GM18907 (cell line): ENCODE data around the gene CLIC2.
"Not testable (repeated sequence)": the region's sequence is repeated elsewhere in the genome, so short reads cannot be mapped to it uniquely, and the experiment has no call there.

Source experiments
- ATAC-seq: cut with Tn5 transposase; IDR thresholded peaks from one replicate; pipeline ENCODE4 v1.9.1; 2021; ENCODE audit warnings: mild to moderate bottlenecking, moderate library complexity; ENCODE audit not compliant: unreplicated experiment

The CLIC2 gene

GRCh38 chrX:155334486-155335336 is at the start of gene CLIC2:
Gene CLIC2 (minus strand): TSS chrX:155334614. CDS start chrX:155334427, 187 bp downstream.
- peak; percentile 51 for ATAC-seq

- ATAC-seq = peak; percentile 54
Measured at GRCh38 chrX:155382529-155382967, 48.1 kb upstream of the CLIC2 start.

DNA sequence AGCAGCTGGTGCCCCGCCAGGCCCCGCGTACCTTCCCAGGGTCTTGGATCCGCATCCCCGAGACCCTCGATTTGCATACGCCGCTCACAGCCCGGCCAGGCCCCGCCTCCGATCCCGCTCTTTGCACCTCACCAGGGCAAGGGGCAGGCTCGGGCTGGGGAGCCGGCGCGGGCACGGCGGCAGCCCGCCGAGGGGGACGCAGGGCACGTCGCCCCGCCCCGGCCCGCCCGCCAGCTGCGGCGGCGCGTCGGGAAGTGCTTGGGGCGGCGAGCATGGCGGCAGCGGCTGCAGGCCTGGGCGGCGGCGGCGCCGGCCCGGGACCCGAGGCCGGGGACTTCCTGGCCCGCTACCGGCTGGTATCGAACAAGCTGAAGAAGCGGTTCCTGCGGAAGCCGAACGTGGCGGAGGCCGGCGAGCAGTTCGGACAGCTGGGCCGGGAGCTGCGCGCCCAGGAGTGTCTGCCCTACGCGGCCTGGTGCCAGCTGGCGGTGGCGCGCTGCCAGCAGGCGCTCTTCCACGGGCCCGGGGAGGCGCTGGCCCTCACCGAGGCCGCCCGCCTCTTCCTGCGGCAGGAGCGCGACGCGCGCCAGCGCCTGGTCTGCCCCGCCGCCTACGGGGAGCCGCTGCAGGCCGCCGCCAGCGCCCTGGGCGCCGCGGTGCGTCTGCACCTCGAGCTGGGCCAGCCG is 47.6 kb upstream of the CLIC2 start, which contains the start of gene F8A2:
Gene F8A2, plus strand, starts transcription at position 253 of the 686 bp plus-strand sequence. Its CDS starts 20 bp downstream, at position 273.
- ATAC-seq = peak; percentile 81

GRCh38 chrX:155379802-155380201 is 45.4 kb upstream of the CLIC2 start:
- ATAC-seq = not testable (repeated sequence)

GRCh38 chrX:155373777-155374458 is 39.5 kb upstream of the CLIC2 start:
- ATAC-seq = peak; percentile 76

GRCh38 chrX:155363712-155364111 is 29.3 kb upstream of the CLIC2 start:
- not testable (repeated sequence) for ATAC-seq

DNA sequence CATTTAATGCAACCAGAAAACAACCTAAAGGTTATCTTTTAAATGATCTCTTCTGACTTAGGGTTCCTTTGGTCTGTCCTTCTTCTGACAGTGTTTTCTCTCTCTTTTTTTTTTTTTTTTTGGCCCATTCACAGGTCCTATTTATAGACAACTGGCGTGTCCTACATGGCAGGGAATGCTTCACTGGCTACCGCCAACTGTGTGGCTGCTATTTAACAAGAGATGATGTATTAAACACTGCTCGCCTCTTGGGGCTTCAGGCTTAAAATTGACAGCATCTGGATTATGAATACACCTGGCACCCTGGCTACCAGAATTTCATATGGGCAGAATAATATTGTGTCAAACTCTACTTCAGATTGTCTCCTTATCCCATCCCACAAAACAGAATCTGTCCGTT is 15.0 kb upstream of the CLIC2 start:
- ATAC-seq = not testable (repeated sequence)

DNA sequence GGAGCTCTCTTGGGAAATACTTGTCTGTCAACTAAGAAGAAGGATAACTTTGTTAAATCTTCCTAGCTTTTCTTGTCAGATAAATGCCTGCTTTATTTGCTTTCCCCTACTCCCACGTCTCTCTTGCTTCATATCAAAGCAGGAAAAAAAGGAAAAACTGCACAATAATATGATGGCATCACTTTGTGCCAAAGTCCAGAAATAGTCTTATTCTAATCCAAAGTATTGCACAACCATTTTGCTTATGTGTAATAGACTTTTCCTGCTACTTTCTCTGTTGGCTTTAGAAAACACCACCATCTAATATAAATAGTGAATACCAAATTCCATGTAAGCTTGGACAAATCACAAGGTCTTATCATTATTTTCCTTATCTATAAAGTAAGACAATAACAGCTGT is 11.3 kb upstream of the CLIC2 start:
- ATAC-seq = not testable (repeated sequence)

DNA sequence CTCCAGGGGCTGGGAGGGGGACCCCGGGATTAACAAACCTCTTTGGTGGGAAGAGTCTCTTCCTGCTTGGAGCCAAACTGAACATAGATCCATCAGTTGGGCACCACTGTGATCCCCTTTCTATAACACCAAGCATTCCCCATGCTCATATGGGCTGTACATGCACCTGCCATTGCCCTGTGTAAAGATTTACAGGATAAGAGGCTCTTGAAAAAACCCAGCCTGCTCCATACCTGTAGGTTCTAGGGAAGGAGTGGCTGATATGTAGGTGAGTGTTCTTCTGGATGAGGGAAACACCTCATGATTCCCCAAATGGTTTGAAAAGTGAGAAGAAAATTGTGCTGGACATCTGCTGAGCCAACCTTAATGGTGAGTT is 911 bp upstream of the CLIC2 start:
- ATAC-seq = not testable (repeated sequence)

- no peak for ATAC-seq
Measured at GRCh38 chrX:155333544-155334100, 792 bp downstream of the CLIC2 start.

DNA sequence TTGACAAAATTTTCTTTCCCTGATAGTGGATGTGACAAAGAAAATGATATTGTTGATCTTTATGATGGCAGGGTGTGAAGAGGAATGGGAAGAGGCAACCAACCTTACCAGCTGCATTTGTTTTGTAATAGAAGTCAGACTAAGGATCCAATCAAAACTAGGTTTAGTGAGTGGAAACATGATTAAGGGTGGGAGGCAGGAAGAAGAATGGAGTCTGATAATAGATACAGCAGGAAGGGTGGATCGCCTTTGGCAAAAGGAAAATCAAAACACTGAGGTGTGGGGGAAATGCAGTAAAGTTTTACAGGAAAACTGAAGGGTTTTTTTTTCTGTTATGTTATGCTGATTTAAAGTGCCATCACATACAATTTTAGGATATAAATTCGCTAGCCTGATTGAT is 3.4 kb downstream of the CLIC2 start:
- no peak for ATAC-seq

- no peak for ATAC-seq
Measured at GRCh38 chrX:155329293-155329692, 5.1 kb downstream of the CLIC2 start.

DNA sequence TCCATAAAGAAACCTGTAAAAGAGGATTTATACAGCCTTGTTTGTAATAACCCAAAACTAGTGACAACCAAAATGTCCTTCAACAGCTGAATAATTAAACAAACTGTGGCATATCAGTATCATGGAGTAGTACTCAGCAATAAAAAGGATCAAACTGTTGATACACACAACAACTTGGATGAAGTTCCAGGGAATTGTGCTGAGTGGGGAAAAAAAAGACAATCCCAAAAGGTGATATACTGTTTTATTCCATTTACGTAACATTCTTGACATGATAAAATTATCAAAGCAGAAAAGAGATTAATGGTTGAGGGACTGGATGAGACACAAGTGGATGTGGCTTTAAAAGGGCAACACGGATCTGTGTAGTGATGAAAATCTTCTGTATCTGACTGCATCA is 7.8 kb downstream of the CLIC2 start:
- ATAC-seq = no peak

DNA sequence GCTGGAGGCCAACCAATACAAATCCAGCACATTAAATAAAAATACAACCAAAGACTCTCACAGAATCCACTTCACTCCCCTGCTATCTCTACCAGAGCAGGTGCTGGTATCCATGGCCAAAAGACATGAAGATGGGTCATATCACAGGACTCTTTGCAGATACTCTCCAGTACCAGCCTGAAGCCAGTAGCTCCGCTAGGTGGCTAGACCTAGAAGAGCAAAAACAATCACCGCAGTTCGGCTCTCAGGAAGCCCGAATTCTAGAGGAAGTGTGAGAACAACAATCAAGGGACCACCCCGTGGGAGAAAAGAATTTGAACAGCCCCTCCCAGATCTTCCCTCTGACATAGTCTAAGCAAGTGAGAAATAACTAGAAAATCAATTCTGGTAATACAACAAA is 20.2 kb downstream of the CLIC2 start:
- ATAC-seq = no peak

GRCh38 chrX:155313766-155314165 is 20.6 kb downstream of the CLIC2 start:
- no peak for ATAC-seq

GRCh38 chrX:155293771-155294170 is 40.6 kb downstream of the CLIC2 start:
- no peak for ATAC-seq

DNA sequence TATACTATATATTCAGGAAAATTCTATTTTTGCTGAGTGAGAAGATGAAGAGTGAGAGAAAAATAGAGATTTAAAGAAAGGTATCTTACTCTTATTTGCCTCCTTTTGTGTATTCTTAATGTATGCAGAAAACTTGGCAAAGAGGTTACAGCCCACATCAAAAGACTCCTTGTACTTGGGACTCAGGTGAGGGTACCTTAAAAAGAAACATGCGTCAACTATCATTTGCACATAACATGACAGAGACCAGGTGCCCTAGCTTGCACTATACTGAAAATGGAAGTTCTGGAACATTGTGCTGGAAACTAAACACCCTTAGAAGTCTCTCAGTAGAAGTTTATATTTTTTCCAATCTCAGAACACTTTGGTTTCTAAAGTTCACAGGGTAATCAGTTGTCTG is 54.5 kb downstream of the CLIC2 start:
- ATAC-seq = no peak

DNA sequence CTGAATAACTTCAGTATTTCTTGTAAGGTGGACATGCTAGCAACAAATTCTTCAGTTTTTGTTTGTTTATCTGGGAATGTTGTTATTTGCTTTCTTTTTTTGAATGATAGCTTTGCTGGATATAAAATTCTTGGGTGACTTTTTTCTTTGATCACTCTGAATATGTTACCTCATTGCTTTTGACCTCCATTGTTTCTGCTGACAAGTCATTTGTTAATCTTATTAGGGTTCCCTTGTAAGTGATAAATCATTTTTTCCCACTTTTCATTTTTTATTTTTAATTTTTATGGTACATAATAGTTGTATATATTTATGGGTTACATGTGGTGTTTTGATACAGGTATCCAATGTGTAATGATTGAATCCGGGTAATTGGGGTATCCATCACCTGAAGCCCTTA is 63.4 kb downstream of the CLIC2 start:
- no peak for ATAC-seq

GRCh38 chrX:155267995-155268394 is 66.4 kb downstream of the CLIC2 start:
- ATAC-seq = not testable (repeated sequence)

GRCh38 chrX:155266439-155266838 is 68.0 kb downstream of the CLIC2 start:
- ATAC-seq = no peak
